Ovary (tissue), 9 donors: Measurements from ENCODE around the gene BMX. TPM values are rescaled to one million over a fixed set of nuclear protein-coding genes. Genes with fewer than 3 reads are reported as not detected.
A peak's percentile ranks its signal among the peaks of the same experiment; 100 is the strongest.

Source experiments
- DNase-seq, 5 donors: peaks; one replicate each; pipeline ENCODE4 v3.0.0-alpha.2; 2019 to 2020
- H3K27ac ChIP-seq, 2 donors: fragments of 200-600 bp; one replicate each; pipeline versions ENCODE4 v1.5.1 to v1.8.0; 2019 to 2022
- H3K27me3 ChIP-seq: fragments of 200-600 bp; one replicate; pipeline ENCODE4 v1.8.0; 2022
- H3K36me3 ChIP-seq: fragments of 200-600 bp; sonication (generic); one replicate; pipeline ENCODE4 v1.5.1; 2019
- H3K4me1 ChIP-seq: one replicate; pipeline ENCODE4 v1.8.1; 2013; ENCODE audit warnings: mild to moderate bottlenecking, moderate library complexity; ENCODE audit not compliant: insufficient read depth
- H3K4me3 ChIP-seq: fragments of 200-600 bp; sonication (generic); one replicate; pipeline ENCODE4 v1.5.1; 2017
- H3K9me3 ChIP-seq, 2 donors: fragments of 200-600 bp in 1 of 2; sonication (generic) in 1 of 2; one replicate each; pipeline versions ENCODE4 v1.5.1 to v1.8.1; 2013 to 2019; ENCODE audit warnings: mild to moderate bottlenecking in 1 of 2, moderate library complexity in 1 of 2
- CTCF ChIP-seq, 3 donors: fragments of 450-650 bp in 2 of 3; fragments of 200-600 bp in 1 of 3; IDR thresholded peaks; one replicate each; pipeline versions ENCODE4 v1.5.1 to v1.8.0; 2016 to 2022; ENCODE audit warnings: antibody characterized with exemption in 3 of 3, mild to moderate bottlenecking in 1 of 3
- EP300 ChIP-seq: sonication (generic); formaldehyde crosslinking; IDR thresholded peaks from one replicate; pipeline ENCODE4 v1.6.1; 2017; ENCODE audit warnings: antibody characterized with exemption
- POLR2A ChIP-seq: fragments of 450-650 bp; IDR thresholded peaks from one replicate; pipeline ENCODE4 v1.6.1; 2017; ENCODE audit warnings: antibody characterized with exemption, mild to moderate bottlenecking, moderate library complexity
- WGBS, 3 donors: extraction: QIAGEN DNeasy Blood & Tissue Kit in 1 of 3; methylation state at CpG; one replicate each; pipeline versions ENCODE4 v1.1.5 to v1.1.7; 2013 to 2017; 5-methylcytosine and 5-hydroxymethylcytosine counted together
- intact Hi-C, 4 donors: fragments of 100-400 bp; cut with DNase I; formaldehyde crosslinking; loops; one replicate each; pipeline versions ENCODE4 v1.11.0 to v1.15.1; 2022 to 2023
- polyA plus RNA-seq, 2 donors: library from polyadenylated mRNA; stranded (reverse); fragments of 200-250 nt in 1 of 2; fragments of 350-450 nt in 1 of 2; fragmentation: Illumina TruSeq in 1 of 2; extraction: RNeasy Lipid Tissue Mini Kit (QIAGEN cat#74804) in 1 of 2; gene quantifications; one replicate each; pipeline ENCODE4 v1.2.3, GENCODE V29; 2013 to 2014
- total RNA-seq, 7 donors: library from RNA; depleted of rRNA in 2 of 7; stranded (reverse); fragments of >200 nt in 2 of 7; fragmentation: NEBNext Ultra II Directional in 3 of 7; extraction: Animal tissue kit (Norgen Biotek cat#: 25700) in 3 of 7; gene quantifications; one replicate each; pipeline versions ENCODE4 v1.1.0 to v1.2.4, GENCODE V29; 2016 to 2023
- donor health status: DM: no; HTN: no; CAD: no; lungs with moderate emphysema.
- donor health status: DM: no; HTN: no; CAD: no.
- donor health status: Bipolar disorder and iron deficiency.
- donor health status: DM: yes; HTN: yes; CAD: no.
- donor health status: DM: no; HTN: no; CAD: no.
- donor health status: DM: yes; HTN: yes; CAD: no.

Gene BMX
- total and polyA plus RNA-seq, 9 donors: 0.50 to 3.9 (median 1.3) TPM

GRCh38 chrX:15564981-15565579, 64.5 kb downstream of the BMX start:
- intact Hi-C loops: no loop called here
- no peaks in the 10 kb centered on the region for H3K4me1 ChIP-seq
- DNase-seq: peak; percentile 15 to 60 (median 34)
- no peaks in the 10 kb centered on the region for H3K36me3 ChIP-seq
- 12 to 19% (median 14%) methylated on average over 5 of the region's 5 CpGs for WGBS, 3 donors
- H3K9me3 ChIP-seq: no peaks in the 10 kb centered on the region
- TF ChIP-seq POLR2A (no peak), EP300 (no peak), CTCF (IDR thresholded peaks at IDR 0.05) (peak in 2 of 3 donors; percentile 16 to 21)
- no peaks in the 10 kb centered on the region for H3K27me3 ChIP-seq
- H3K27ac ChIP-seq: no peak overlapping the region
- no peak overlapping the region for H3K4me3 ChIP-seq

- H3K4me1 ChIP-seq: no peaks in the 10 kb centered on the region
- no peaks in the 10 kb centered on the region for H3K36me3 ChIP-seq
- H3K27ac ChIP-seq: no peak overlapping the region
- H3K4me3 ChIP-seq: no peak overlapping the region
- 49 to 72% (median 59%) methylated on average over 1 of the region's 1 CpG for WGBS, 3 donors
- H3K27me3 ChIP-seq: no peaks in the 10 kb centered on the region
- no peaks in the 10 kb centered on the region for H3K9me3 ChIP-seq
- no peak for DNase-seq
- TF ChIP-seq POLR2A: no peak
- TF ChIP-seq CTCF (IDR thresholded peaks at IDR 0.05): no peak
- TF ChIP-seq EP300: no peak
- intact Hi-C loops: no loop called here
These were observed 65.6 kb downstream of the BMX start for GRCh38 chrX:15566244-15566643.

- TF ChIP-seq EP300: no peak
- TF ChIP-seq CTCF (IDR thresholded peaks at IDR 0.05): no peak
- TF ChIP-seq POLR2A: no peak
- H3K4me1 ChIP-seq: no peaks in the 10 kb centered on the region
- intact Hi-C loops: no loop called here
- H3K9me3 ChIP-seq: no peaks in the 10 kb centered on the region
- no peak for DNase-seq
- no peaks in the 10 kb centered on the region for H3K36me3 ChIP-seq
- H3K4me3 ChIP-seq: no peak overlapping the region
- 51 to 73% (median 58%) methylated on average over 1 of the region's 1 CpG for WGBS, 3 donors
- no peak overlapping the region for H3K27ac ChIP-seq
- H3K27me3 ChIP-seq: no peaks in the 10 kb centered on the region
These were observed 66.7 kb downstream of the BMX start for GRCh38 chrX:15567267-15567666.

GRCh38 chrX:15567886-15568616, 67.4 kb downstream of the BMX start:
- intact Hi-C loops: no loop called here
- Histone ChIP-seq H3K27me3 (no peaks in the 10 kb centered on the region), H3K9me3 (no peaks in the 10 kb centered on the region), H3K4me3 (no peak overlapping the region), H3K36me3 (no peaks in the 10 kb centered on the region), H3K27ac (no peak overlapping the region), H3K4me1 (no peaks in the 10 kb centered on the region)
- no peak for DNase-seq
- 31 to 36% (median 36%) methylated on average over 7 of the region's 7 CpGs for WGBS, 3 donors
- TF ChIP-seq CTCF (IDR thresholded peaks at IDR 0.05) (no peak), POLR2A (no peak), EP300 (no peak)
